Measurements from ENCODE around the gene DNALI1. TPM values are rescaled to one million over a fixed set of nuclear protein-coding genes. Genes with fewer than 3 reads are reported as not detected.

DNALI1 gene
- total and polyA plus RNA-seq, 10 of the 15 experiments (the other 5 are each of a cell fraction or from before 2014, with no cell fraction given) = 0.03 to 0.13 (median 0.05) TPM; not detected in 7

DNA sequence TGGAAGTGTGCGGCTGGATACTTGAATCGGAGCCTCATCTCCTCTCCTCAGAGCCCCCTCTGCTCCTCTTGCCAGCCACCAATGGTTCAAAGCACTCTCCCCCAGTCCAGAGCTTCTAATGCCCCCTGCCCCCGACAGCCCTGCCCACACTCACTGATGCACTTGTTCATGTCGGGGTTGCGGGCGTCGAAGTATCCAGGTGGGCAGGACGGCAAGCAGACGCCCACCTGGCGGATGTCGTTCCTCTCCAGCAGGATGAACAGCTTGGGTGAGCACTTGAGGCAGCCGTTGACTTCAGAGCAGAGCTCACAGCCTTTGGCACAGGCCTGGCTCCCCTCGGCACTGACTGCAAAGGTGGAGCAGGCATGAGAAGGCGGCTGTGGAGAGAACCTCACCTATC is 59.6 kb downstream of the DNALI1 start (continued):
- no peak for TF ChIP-seq STAT1 (conservative IDR thresholded peaks at IDR 0.05)
- TF ChIP-seq NR2F1 (conservative IDR thresholded peaks at IDR 0.05) = no peak

Small RNAs within 50 kb of the gene (small RNA-seq; reads per million reads assigned to genes)
- not detected for gene AL034379.1

Other genes with a start within 250 kb of the DNALI1 start
Only the 7 nearest of the 8 such genes appear.
- gene ZC3H12A, start 82.4 kb upstream of the DNALI1 start, total RNA-seq (2014; rRNA removed) = 19.0 and 23.0 TPM in 2 replicates
- gene ZC3H12A, start 82.4 kb upstream of the DNALI1 start, total RNA-seq (2014; rRNA removed; fragmentation: Illumina TruSeq; extraction: Trizol) = 9.3 and 10.9 TPM in 2 replicates
- 25.1 and 27.0 TPM in 2 replicates for gene ZC3H12A, start 82.4 kb upstream of the DNALI1 start, total RNA-seq (2021)
- gene ZC3H12A, start 82.4 kb upstream of the DNALI1 start, polyA plus RNA-seq (2011; rRNA removed) = 10.4 and 19.2 TPM in 2 replicates
- gene ZC3H12A, start 82.4 kb upstream of the DNALI1 start, polyA plus RNA-seq (2014; fragmentation: Illumina TruSeq; extraction: Trizol) = 2.0 and 9.0 TPM in 2 replicates
- under 1 TPM; 0.35 to 0.88 TPM for gene ZC3H12A, start 82.4 kb upstream of the DNALI1 start, polyA plus RNA-seq (2014; fragmentation: Nextera tagmentation; extraction: Ambion mirVana)
- 27.8 and 30.2 TPM in 2 replicates for gene ZC3H12A, start 82.4 kb upstream of the DNALI1 start, polyA plus RNA-seq (2014; rRNA removed)
- 10 to 100 TPM; 11.7 to 15.9 TPM for gene ZC3H12A, start 82.4 kb upstream of the DNALI1 start, polyA plus RNA-seq (2016; fragmentation: Nextera tagmentation; extraction: Ambion mirVana)
- gene MEAF6, start 42.2 kb upstream of the DNALI1 start, total RNA-seq (2014; rRNA removed) = 51.8 and 57.8 TPM in 2 replicates
- gene MEAF6, start 42.2 kb upstream of the DNALI1 start, total RNA-seq (2014; rRNA removed; fragmentation: Illumina TruSeq; extraction: Trizol) = 53.9 and 56.4 TPM in 2 replicates
- 48.6 and 49.7 TPM in 2 replicates for gene MEAF6, start 42.2 kb upstream of the DNALI1 start, total RNA-seq (2021)
- gene MEAF6, start 42.2 kb upstream of the DNALI1 start, polyA plus RNA-seq (2011; rRNA removed) = 70.7 and 75.8 TPM in 2 replicates
- 72.2 and 89.4 TPM in 2 replicates for gene MEAF6, start 42.2 kb upstream of the DNALI1 start, polyA plus RNA-seq (2014; fragmentation: Illumina TruSeq; extraction: Trizol)
- 10 to 100 TPM; 30.8 to 33.3 TPM for gene MEAF6, start 42.2 kb upstream of the DNALI1 start, polyA plus RNA-seq (2014; fragmentation: Nextera tagmentation; extraction: Ambion mirVana)
- 56.3 and 62.4 TPM in 2 replicates for gene MEAF6, start 42.2 kb upstream of the DNALI1 start, polyA plus RNA-seq (2014; rRNA removed)
- 10 to 100 TPM; 74.7 to 75.0 TPM for gene MEAF6, start 42.2 kb upstream of the DNALI1 start, polyA plus RNA-seq (2016; fragmentation: Nextera tagmentation; extraction: Ambion mirVana)
- gene SNIP1, start 2.6 kb upstream of the DNALI1 start, total RNA-seq (2014; rRNA removed) = 10.6 and 11.0 TPM in 2 replicates
- 10.5 and 11.3 TPM in 2 replicates for gene SNIP1, start 2.6 kb upstream of the DNALI1 start, total RNA-seq (2014; rRNA removed; fragmentation: Illumina TruSeq; extraction: Trizol)
- gene SNIP1, start 2.6 kb upstream of the DNALI1 start, total RNA-seq (2021) = 20.6 and 22.4 TPM in 2 replicates
- gene SNIP1, start 2.6 kb upstream of the DNALI1 start, polyA plus RNA-seq (2011; rRNA removed) = 10.2 and 10.4 TPM in 2 replicates
- 10.1 and 12.6 TPM in 2 replicates for gene SNIP1, start 2.6 kb upstream of the DNALI1 start, polyA plus RNA-seq (2014; fragmentation: Illumina TruSeq; extraction: Trizol)
- gene SNIP1, start 2.6 kb upstream of the DNALI1 start, polyA plus RNA-seq (2014; fragmentation: Nextera tagmentation; extraction: Ambion mirVana) = 1 to 10 TPM; 2.7 to 3.3 TPM
- 10.3 and 13.7 TPM in 2 replicates for gene SNIP1, start 2.6 kb upstream of the DNALI1 start, polyA plus RNA-seq (2014; rRNA removed)
- 1 to 10 TPM; 6.9 to 7.8 TPM for gene SNIP1, start 2.6 kb upstream of the DNALI1 start, polyA plus RNA-seq (2016; fragmentation: Nextera tagmentation; extraction: Ambion mirVana)
- 80.0 and 87.7 TPM in 2 replicates for gene GNL2, start 39.0 kb downstream of the DNALI1 start, total RNA-seq (2014; rRNA removed)
- 153 and 167 TPM in 2 replicates for gene GNL2, start 39.0 kb downstream of the DNALI1 start, total RNA-seq (2014; rRNA removed; fragmentation: Illumina TruSeq; extraction: Trizol)
- gene GNL2, start 39.0 kb downstream of the DNALI1 start, total RNA-seq (2021) = 66.6 and 71.6 TPM in 2 replicates
- 71.8 and 92.8 TPM in 2 replicates for gene GNL2, start 39.0 kb downstream of the DNALI1 start, polyA plus RNA-seq (2011; rRNA removed)
- 138 and 145 TPM in 2 replicates for gene GNL2, start 39.0 kb downstream of the DNALI1 start, polyA plus RNA-seq (2014; fragmentation: Illumina TruSeq; extraction: Trizol)
- gene GNL2, start 39.0 kb downstream of the DNALI1 start, polyA plus RNA-seq (2014; fragmentation: Nextera tagmentation; extraction: Ambion mirVana) = 10 to 100 TPM; 64.2 to 91.3 TPM
- gene GNL2, start 39.0 kb downstream of the DNALI1 start, polyA plus RNA-seq (2014; rRNA removed) = 76.2 and 85.1 TPM in 2 replicates
- gene GNL2, start 39.0 kb downstream of the DNALI1 start, polyA plus RNA-seq (2016; fragmentation: Nextera tagmentation; extraction: Ambion mirVana) = 100 to 1,000 TPM; 113 to 118 TPM
- not detected in 2 replicates for gene RSPO1, start 78.0 kb downstream of the DNALI1 start, total RNA-seq (2014; rRNA removed)
- gene RSPO1, start 78.0 kb downstream of the DNALI1 start, total RNA-seq (2014; rRNA removed; fragmentation: Illumina TruSeq; extraction: Trizol) = not detected in 2 replicates
- not detected in 2 replicates for gene RSPO1, start 78.0 kb downstream of the DNALI1 start, total RNA-seq (2021)
- gene RSPO1, start 78.0 kb downstream of the DNALI1 start, polyA plus RNA-seq (2011; rRNA removed) = not detected in 2 replicates
- gene RSPO1, start 78.0 kb downstream of the DNALI1 start, polyA plus RNA-seq (2014; fragmentation: Illumina TruSeq; extraction: Trizol) = not detected in 2 replicates
- gene RSPO1, start 78.0 kb downstream of the DNALI1 start, polyA plus RNA-seq (2014; fragmentation: Nextera tagmentation; extraction: Ambion mirVana) = not detected
- gene RSPO1, start 78.0 kb downstream of the DNALI1 start, polyA plus RNA-seq (2014; rRNA removed) = not detected in 2 replicates
- not detected for gene RSPO1, start 78.0 kb downstream of the DNALI1 start, polyA plus RNA-seq (2016; fragmentation: Nextera tagmentation; extraction: Ambion mirVana)
- gene CDCA8, start 135.6 kb downstream of the DNALI1 start, total RNA-seq (2014; rRNA removed) = 18.0 and 21.3 TPM in 2 replicates
- gene CDCA8, start 135.6 kb downstream of the DNALI1 start, total RNA-seq (2014; rRNA removed; fragmentation: Illumina TruSeq; extraction: Trizol) = 27.5 and 28.4 TPM in 2 replicates
- 57.8 and 59.8 TPM in 2 replicates for gene CDCA8, start 135.6 kb downstream of the DNALI1 start, total RNA-seq (2021)
- gene CDCA8, start 135.6 kb downstream of the DNALI1 start, polyA plus RNA-seq (2011; rRNA removed) = 68.3 and 72.0 TPM in 2 replicates
- gene CDCA8, start 135.6 kb downstream of the DNALI1 start, polyA plus RNA-seq (2014; fragmentation: Illumina TruSeq; extraction: Trizol) = 75.3 and 81.0 TPM in 2 replicates
- gene CDCA8, start 135.6 kb downstream of the DNALI1 start, polyA plus RNA-seq (2014; fragmentation: Nextera tagmentation; extraction: Ambion mirVana) = 10 to 100 TPM; 60.2 to 60.6 TPM
- 52.8 and 62.1 TPM in 2 replicates for gene CDCA8, start 135.6 kb downstream of the DNALI1 start, polyA plus RNA-seq (2014; rRNA removed)
- gene CDCA8, start 135.6 kb downstream of the DNALI1 start, polyA plus RNA-seq (2016; fragmentation: Nextera tagmentation; extraction: Ambion mirVana) = 10 to 100 TPM; 97.8 to 98.1 TPM
- 0.05 TPM in 1 of 2 replicates, not detected in the other for gene EPHA10, start 208.2 kb downstream of the DNALI1 start, total RNA-seq (2014; rRNA removed)
- gene EPHA10, start 208.2 kb downstream of the DNALI1 start, total RNA-seq (2014; rRNA removed; fragmentation: Illumina TruSeq; extraction: Trizol) = not detected in 2 replicates
- not detected in 2 replicates for gene EPHA10, start 208.2 kb downstream of the DNALI1 start, total RNA-seq (2021)
- 0.03 and 0.05 TPM in 2 replicates for gene EPHA10, start 208.2 kb downstream of the DNALI1 start, polyA plus RNA-seq (2011; rRNA removed)
- not detected in 2 replicates for gene EPHA10, start 208.2 kb downstream of the DNALI1 start, polyA plus RNA-seq (2014; fragmentation: Illumina TruSeq; extraction: Trizol)
- not detected for gene EPHA10, start 208.2 kb downstream of the DNALI1 start, polyA plus RNA-seq (2014; fragmentation: Nextera tagmentation; extraction: Ambion mirVana)
- 0.06 TPM in 1 of 2 replicates, not detected in the other for gene EPHA10, start 208.2 kb downstream of the DNALI1 start, polyA plus RNA-seq (2014; rRNA removed)
- gene EPHA10, start 208.2 kb downstream of the DNALI1 start, polyA plus RNA-seq (2016; fragmentation: Nextera tagmentation; extraction: Ambion mirVana) = not detected